A673 (cell line): ENCODE measurements around the gene WWTR1. TPM values are rescaled to one million over a fixed set of nuclear protein-coding genes. Genes with fewer than 3 reads are reported as not detected.

Experiments used
- BruUV-seq: library from RNA; stranded (reverse); fragments of 400-500 nt; replicated peaks from 2 replicates; lab custom pipeline; 2021; lab: Mats Ljungman, UMichigan
- CTCF ChIA-PET: fragments of 300-600 bp; sonication (Branson Sonifier 250); formaldehyde crosslinking; loops from one replicate; lab custom pipeline; 2022; ENCODE audit warnings: antibody characterized with exemption; lab: Charles Lee
- POLR2A ChIA-PET: fragments of 300-600 bp; sonication (Branson Sonifier 250); formaldehyde crosslinking; loops from one replicate; lab custom pipeline; 2022; ENCODE audit warnings: antibody characterized with exemption; ENCODE audit not compliant: low non-redundant PET; lab: Charles Lee
- DNase-seq: peaks from one replicate; pipeline ENCODE4 v3.0.0-alpha.2; 2015; ENCODE audit warnings: low spot score
- H3K27ac ChIP-seq: fragments of 200-600 bp; sonication (generic); 2 replicates; pipeline ENCODE4 v1.5.1; 2016; ENCODE audit warnings: mixed run types, low read depth, mild to moderate bottlenecking, mixed read lengths, antibody characterized with exemption, low read length; ENCODE audit not compliant: poor library complexity, severe bottlenecking
- H3K27me3 ChIP-seq: fragments of 200-600 bp; sonication (generic); replicated peaks from 2 replicates; pipeline ENCODE4 v1.6.1; 2017; ENCODE audit warnings: mixed run types, low read depth, mild to moderate bottlenecking, mixed read lengths, antibody characterized with exemption, low read length; ENCODE audit not compliant: insufficient read depth, poor library complexity
- H3K36me3 ChIP-seq: fragments of 200-600 bp; sonication (generic); 2 replicates; pipeline ENCODE4 v1.6.1; 2016; ENCODE audit warnings: mixed run types, mild to moderate bottlenecking, mixed read lengths, antibody characterized with exemption, low read length; ENCODE audit not compliant: insufficient read depth, poor library complexity, severe bottlenecking
- H3K4me1 ChIP-seq: fragments of 200-600 bp; sonication (generic); 2 replicates; pipeline ENCODE4 v1.6.1; 2017; ENCODE audit warnings: mixed run types, mild to moderate bottlenecking, mixed read lengths, antibody characterized with exemption, low read length; ENCODE audit not compliant: insufficient read depth, poor library complexity, severe bottlenecking
- H3K4me3 ChIP-seq: fragments of 200-600 bp; sonication (generic); 2 replicates; pipeline ENCODE4 v1.5.1; 2016; ENCODE audit warnings: low read depth, mixed run types, mild to moderate bottlenecking, mixed read lengths, low read length; ENCODE audit not compliant: poor library complexity, severe bottlenecking
- H3K9me3 ChIP-seq: fragments of 200-600 bp; sonication (generic); 2 replicates; pipeline ENCODE4 v1.6.1; 2016; ENCODE audit warnings: mixed run types, low read depth, mild to moderate bottlenecking, mixed read lengths, antibody characterized with exemption, low read length; ENCODE audit not compliant: poor library complexity, severe bottlenecking
- EZH2 ChIP-seq: fragments of 200-600 bp; sonication (generic); IDR thresholded peaks from 2 replicates; pipeline ENCODE4 v1.6.1; 2017; ENCODE audit warnings: borderline replicate concordance, low read depth, mild to moderate bottlenecking, mixed read lengths, antibody characterized with exemption, low read length; ENCODE audit not compliant: poor library complexity, severe bottlenecking
- intact Hi-C: fragments of 100-400 bp; cut with micrococcal nuclease; formaldehyde crosslinking; loops from one replicate; pipeline ENCODE4 v1.10.0; 2022; ENCODE audit not compliant: unreplicated experiment
- total RNA-seq: library from RNA; stranded (reverse); gene quantifications from 2 replicates; pipeline ENCODE4 v1.2.3, GENCODE V29; 2021
- TF ChIP-seq, protein P1 (sequence below): fragments of 300-800, 200-600 bp; sonication (generic); conservative IDR thresholded peaks from 2 replicates; pipeline ENCODE4 v1.5.1; 2017; ENCODE audit warnings: low read depth, mild to moderate bottlenecking, antibody characterized with exemption, low read length, moderate library complexity, mixed read lengths

Gene WWTR1
- total RNA-seq, 1 experiment from 2014 or later = 76.8 TPM

DNA sequence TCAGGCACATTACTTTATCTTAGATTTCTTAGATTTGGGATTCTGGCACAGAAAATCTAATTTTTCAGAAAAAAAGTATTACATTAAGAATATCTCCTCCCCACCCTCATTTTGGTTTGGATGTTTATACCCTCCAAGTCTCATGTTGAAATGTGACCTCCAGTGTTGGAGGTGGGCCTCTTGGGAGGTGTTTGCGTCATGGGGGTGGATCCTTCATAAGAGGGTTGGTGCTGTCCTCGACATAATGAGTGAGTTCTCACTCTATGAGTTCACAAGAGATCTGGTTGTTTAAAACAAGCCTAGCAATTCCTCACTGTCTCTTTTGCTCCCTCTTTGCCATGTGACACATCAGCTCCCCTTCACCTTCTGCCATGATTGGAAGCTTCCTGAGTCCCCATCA lies 45.6 kb upstream of the WWTR1 start:
- no TSS peak for BruUV-seq
- ChIA-PET POLR2A (no interaction called here), CTCF (no interaction called here)
- Histone ChIP-seq H3K27me3 (no peaks in the 10 kb centered on the region), H3K4me1 (peaks cover 17% of the 10 kb centered on the region), H3K36me3 (no peaks in the 10 kb centered on the region), H3K4me3 (no peak overlapping the region), H3K9me3 (peaks cover 2% of the 10 kb centered on the region), H3K27ac (no peak overlapping the region)
- no peak for DNase-seq
- intact Hi-C loops = no loop called here
- TF ChIP-seq EZH2 = no peak
- TF ChIP-seq, protein P1, sequence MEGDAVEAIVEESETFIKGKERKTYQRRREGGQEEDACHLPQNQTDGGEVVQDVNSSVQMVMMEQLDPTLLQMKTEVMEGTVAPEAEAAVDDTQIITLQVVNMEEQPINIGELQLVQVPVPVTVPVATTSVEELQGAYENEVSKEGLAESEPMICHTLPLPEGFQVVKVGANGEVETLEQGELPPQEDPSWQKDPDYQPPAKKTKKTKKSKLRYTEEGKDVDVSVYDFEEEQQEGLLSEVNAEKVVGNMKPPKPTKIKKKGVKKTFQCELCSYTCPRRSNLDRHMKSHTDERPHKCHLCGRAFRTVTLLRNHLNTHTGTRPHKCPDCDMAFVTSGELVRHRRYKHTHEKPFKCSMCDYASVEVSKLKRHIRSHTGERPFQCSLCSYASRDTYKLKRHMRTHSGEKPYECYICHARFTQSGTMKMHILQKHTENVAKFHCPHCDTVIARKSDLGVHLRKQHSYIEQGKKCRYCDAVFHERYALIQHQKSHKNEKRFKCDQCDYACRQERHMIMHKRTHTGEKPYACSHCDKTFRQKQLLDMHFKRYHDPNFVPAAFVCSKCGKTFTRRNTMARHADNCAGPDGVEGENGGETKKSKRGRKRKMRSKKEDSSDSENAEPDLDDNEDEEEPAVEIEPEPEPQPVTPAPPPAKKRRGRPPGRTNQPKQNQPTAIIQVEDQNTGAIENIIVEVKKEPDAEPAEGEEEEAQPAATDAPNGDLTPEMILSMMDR = no peak

DNA sequence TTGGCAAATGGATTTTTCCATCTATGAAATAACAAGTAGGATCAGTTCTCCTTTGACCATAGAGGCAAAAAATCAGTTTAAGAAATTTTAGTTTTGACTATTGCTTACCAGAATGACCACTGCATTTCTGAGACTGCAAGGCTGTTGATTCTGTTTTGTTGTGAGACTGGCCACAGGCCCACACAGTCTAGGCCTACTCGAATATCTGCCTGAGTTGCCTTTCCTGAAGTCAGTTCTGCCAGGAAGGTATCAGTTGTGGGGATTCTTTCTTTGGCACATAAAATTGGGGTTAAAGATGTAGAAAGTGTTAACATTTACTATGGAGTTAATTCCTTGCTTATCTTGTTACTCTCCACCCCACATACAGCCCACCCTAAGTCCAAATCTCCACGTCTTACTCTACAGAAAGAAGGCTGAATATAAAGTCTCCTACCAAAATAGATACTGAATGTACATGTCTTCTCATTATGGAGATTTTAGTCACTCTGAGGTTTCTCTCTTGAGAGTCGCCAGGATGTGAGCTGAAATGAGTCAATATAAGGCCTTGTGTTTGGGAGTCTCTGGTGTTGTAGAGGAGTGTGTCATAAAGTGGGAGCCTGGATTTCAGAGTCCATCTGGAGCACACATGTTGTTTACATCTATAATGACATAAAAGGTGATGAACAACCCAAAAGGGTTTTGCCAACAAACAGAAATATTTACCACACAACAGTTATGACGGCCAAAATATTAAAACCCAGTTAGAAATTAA lies 45.0 kb upstream of the WWTR1 start:
- no peak overlapping the region for H3K4me3 ChIP-seq
- ChIA-PET CTCF (no interaction called here), POLR2A (no interaction called here)
- intact Hi-C loops = no loop called here
- no peak overlapping the region for H3K27ac ChIP-seq
- peaks cover 8% of the 10 kb centered on the region for H3K9me3 ChIP-seq
- no peaks in the 10 kb centered on the region for H3K27me3 ChIP-seq
- no peak for TF ChIP-seq EZH2
- TF ChIP-seq, protein P1 = no peak
- DNase-seq = no peak
- peaks cover 17% of the 10 kb centered on the region for H3K4me1 ChIP-seq
- no peaks in the 10 kb centered on the region for H3K36me3 ChIP-seq
- BruUV-seq = no TSS peak

DNA sequence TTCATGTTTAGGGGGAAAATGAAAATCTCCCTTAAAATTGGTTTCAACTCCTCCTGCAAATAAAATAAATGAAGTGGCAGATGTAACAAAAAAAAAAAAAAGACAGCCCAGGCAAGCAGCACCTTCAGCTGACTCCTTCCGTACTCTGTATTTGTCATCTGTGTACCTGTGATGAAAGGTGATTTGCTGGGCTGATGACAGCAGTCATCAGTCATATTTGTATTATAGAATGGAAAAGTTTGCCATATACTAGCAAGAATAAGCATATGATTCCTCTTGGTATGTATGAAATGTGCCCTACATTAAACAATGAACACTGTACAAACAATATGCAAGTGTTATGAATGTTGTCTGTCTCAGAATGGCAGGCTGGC lies 44.1 kb upstream of the WWTR1 start:
- H3K27ac ChIP-seq = no peak overlapping the region
- POLR2A ChIA-PET = no interaction called here

More for the DNA sequence above, 44.1 kb upstream of the WWTR1 start:
- BruUV-seq = no TSS peak
- intact Hi-C loops = no loop called here
- H3K9me3 ChIP-seq = peaks cover 10% of the 10 kb centered on the region
- no peaks in the 10 kb centered on the region for H3K27me3 ChIP-seq
- DNase-seq = no peak
- CTCF ChIA-PET = no interaction called here
- no peak overlapping the region for H3K4me3 ChIP-seq
- TF ChIP-seq, protein P1 = no peak
- TF ChIP-seq EZH2 = no peak
- peaks cover 12% of the 10 kb centered on the region for H3K4me1 ChIP-seq
- H3K36me3 ChIP-seq = no peaks in the 10 kb centered on the region
